GM12873 (cell line): ENCODE results near the gene TRIM52.

Experiments
- TF ChIP-seq, protein P1 (sequence below): IDR thresholded peaks from 2 replicates; pipeline ENCODE4 v1.5.1; 2012; ENCODE audit warnings: low read depth, mild to moderate bottlenecking, moderate library complexity, low read length, control low read depth; ENCODE audit not compliant: insufficient read depth; ENCODE audit errors: missing control alignments

TRIM52 gene

DNA sequence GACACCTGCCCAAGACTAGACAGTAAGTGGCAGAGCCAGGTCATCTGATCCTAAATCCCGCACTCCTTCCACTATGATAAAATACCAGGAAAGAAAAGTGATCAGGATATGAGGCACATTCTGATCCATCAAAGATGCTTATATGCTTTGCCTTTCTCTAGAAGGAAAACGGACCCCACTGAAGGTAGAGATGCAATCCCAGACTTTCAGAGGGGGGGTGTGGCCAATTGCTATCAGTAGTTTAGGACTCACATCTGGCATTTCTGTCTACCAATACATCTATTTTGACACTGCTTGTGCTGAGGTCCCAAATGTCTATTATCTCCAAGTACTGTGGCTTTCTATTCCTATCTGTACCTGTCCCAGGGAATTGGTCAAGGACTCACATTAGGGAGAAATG lies 1.7 kb downstream of the TRIM52 start:
- TF ChIP-seq, protein P1, sequence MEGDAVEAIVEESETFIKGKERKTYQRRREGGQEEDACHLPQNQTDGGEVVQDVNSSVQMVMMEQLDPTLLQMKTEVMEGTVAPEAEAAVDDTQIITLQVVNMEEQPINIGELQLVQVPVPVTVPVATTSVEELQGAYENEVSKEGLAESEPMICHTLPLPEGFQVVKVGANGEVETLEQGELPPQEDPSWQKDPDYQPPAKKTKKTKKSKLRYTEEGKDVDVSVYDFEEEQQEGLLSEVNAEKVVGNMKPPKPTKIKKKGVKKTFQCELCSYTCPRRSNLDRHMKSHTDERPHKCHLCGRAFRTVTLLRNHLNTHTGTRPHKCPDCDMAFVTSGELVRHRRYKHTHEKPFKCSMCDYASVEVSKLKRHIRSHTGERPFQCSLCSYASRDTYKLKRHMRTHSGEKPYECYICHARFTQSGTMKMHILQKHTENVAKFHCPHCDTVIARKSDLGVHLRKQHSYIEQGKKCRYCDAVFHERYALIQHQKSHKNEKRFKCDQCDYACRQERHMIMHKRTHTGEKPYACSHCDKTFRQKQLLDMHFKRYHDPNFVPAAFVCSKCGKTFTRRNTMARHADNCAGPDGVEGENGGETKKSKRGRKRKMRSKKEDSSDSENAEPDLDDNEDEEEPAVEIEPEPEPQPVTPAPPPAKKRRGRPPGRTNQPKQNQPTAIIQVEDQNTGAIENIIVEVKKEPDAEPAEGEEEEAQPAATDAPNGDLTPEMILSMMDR: no peak

DNA sequence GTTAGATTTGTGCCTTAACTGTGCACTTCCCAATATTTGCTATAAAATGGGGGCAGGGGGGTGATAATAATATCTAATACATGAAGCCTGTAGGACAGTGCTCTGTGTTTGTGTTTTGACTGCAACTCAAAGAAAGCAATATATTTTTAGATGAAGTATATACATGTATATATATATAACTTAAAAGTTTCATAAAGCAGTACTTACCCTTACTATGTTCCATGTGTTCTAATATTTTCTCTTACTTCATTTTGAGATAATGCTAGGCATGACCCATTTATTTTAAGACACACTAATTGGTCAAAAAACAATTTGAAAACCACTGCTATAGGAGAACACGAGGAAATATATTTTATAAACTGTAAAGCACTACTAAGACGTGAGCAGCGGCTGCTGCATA lies 2.4 kb downstream of the TRIM52 start:
- TF ChIP-seq, protein P1: no peak

DNA sequence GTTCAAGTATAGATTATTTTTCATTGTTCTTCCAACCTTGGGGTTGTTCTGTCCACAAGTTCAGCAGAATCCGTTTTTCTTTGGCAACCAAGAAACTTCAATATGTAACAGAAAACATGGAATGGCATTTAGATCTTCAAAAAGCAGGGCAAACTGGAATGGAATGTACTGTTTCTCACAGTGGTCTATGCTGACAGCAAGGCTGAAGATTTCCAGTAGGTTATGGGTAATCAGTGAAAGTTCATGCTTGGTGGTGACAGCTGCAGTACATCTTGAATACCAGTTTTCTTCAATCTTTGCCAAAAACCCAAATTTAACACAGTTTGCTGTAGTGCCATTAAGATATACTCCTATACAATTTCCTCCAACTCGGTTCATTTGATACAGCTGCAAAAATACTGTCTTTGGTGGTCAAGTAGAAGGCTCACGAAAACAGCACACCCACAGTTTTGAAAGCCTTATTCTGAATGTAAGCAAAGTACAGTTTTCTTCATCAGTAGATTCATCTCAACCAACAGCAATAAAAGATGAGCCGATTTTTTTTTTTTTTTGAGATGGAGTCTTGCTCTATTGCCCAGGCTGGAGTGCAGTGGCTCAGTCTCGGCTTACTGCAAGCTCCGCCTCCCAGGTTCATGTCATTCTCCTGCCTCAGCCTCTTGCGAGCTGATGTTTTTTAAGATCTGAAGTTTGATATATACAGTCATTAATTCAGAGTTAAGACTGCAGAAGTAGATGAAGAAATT lies 4.9 kb downstream of the TRIM52 start:
- TF ChIP-seq, protein P1: no peak

DNA sequence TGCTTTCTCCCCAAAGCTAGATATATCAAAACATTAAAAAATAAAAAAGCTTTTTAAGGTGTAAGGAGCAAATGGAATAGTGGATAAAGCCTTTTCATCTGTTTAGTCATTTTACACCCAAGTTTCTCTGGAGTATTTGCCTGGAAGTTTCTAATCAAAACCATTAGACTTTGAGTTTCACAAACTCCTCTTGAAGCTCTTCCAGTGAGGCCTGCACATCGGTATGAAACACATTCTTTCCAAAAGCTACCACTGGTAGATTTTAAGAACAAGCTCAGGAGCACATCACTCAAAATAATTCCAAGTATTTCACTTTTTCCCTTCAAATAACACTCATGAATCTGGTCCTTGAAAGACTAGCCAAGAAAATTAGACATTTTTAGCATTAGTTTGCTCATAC lies 5.7 kb downstream of the TRIM52 start:
- TF ChIP-seq, protein P1: no peak

DNA sequence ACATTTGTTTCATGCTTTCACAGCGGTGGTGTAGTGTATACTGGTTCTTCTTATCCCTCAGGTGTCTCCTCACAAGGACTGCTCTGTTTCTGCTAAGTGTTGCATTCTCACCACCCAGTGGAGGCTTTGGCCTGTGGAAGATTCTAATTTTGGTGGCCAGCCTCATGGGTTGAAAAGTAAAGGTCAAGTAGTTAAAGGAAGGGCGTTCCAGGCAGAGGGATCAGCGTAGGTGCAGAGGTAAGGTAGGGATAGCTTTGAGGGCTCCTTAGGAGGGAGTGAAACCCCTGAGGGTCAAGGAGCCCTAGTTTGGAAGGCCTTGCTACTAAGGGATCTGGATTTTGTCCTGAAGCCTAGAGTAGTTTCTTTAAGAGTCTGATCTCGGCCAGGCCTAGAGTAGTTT lies 12.7 kb downstream of the TRIM52 start:
- TF ChIP-seq, protein P1: no peak

DNA sequence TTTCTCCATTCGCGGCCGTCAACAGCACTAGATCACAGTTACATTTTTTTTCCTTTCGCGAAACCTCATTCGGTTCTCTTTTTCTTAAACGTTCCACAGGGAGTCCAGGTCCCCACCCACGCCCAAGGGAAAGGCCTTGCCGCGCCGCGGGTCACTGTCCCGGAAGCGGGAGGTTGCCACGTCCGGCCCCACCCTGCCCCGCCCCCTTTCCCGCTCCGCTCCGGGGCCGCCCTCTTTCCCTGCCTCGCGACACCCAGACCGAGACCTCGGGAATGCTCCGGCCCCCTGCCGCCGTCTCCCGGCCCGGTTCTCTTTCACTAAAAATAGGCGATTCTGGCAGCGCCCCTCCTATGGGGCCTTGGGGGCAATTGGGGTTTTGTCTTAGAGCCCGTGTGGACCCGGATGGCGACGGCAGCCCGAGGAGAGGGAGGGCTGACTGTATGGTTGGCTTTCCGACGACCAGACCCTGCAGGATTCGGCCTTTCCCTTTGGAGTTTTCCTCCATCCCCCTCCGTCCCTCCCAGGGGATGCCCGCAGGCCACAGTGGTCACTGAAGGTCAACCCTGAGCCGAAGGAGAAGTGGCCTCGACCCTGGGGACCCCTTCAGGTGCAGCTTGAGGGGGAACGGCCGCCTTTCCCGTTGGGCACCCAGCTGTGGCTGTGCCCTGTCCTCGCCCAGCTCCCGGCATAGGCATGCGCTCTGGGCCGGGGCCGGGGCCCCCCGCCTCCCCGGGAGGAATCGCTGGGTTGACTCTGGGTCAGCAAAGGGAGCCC lies 14.5 kb downstream of the TRIM52 start:
- TF ChIP-seq, protein P1: no peak

DNA sequence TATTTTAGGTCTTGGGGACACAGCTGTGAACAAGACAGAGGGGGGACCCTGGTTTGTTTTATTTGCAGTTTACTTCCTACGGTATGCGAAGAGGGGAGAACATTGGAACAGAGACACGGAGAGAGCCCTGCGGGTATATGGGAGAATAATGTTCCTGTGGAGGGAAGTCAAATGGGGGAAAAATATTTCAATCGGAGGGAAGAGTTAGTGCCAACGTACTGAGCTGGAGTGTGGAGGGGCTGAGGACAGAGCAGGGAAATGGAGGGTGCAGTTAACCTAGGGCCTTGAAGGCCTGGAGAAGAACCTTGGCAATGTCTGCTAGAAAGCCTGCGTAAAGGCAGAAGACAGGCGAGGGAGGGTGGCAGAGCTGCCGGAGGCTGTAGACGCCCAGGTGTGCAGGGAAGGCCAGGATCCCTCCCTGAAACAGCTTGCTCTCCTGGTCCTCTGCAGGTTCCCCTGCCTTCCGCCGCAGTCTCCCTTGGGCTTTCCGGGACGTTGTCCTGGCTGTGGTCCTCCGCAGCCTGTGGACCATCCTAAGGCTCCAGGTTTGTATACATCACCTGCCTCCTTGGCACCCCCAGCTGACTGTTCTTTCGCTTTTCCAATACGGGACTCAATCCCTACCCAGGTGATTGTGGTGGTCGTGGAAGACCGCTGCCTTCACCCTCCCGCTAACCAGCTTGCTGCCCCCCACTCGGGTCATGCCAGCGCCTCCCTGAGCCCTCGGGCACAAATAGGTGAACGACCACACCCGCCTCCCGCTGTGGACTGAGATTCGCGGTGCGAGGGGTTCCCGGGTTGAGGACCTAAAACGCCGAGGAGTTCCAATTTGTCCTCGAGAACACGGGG lies 15.3 kb downstream of the TRIM52 start:
- TF ChIP-seq, protein P1: no peak
